ENCODE results near the gene TBC1D4. TPM values are rescaled to one million over a fixed set of nuclear protein-coding genes. Genes with fewer than 3 reads are reported as not detected.

TBC1D4 gene
- total RNA-seq, 4 donors from 2014 or later: 38.5 to 53.0 (median 44.1) TPM

GRCh38 chr13:75432811-75433244 lies 49.1 kb downstream of the TBC1D4 start:
- intact Hi-C loops (cut with DNase I; ENCODE audit: low total_unique reads): no loop called here
- no peak for DNase-seq (ENCODE audit: low spot score in 2 of 2)
- no peak for TF ChIP-seq CTCF (IDR thresholded peaks at IDR 0.05)
- no peak for TF ChIP-seq POLR2A (IDR thresholded peaks at IDR 0.05)
- no peak overlapping the region for H3K4me3 ChIP-seq (ENCODE audit: low read depth, poor library complexity, severe bottlenecking)
- WGBS, 2 donors: 54 to 55% methylated on average over 5 of the region's 5 CpGs

- 58 to 61% methylated on average over 2 of the region's 2 CpGs for WGBS, 2 donors
Measured at GRCh38 chr13:75432045-75432444, 49.9 kb downstream of the TBC1D4 start.

GRCh38 chr13:75430436-75431209 lies 51.3 kb downstream of the TBC1D4 start:
- intact Hi-C loops (cut with DNase I; ENCODE audit: low total_unique reads): no loop called here
- WGBS, 2 donors: 73 to 84% methylated on average over 8 of the region's 8 CpGs
- H3K4me3 ChIP-seq (ENCODE audit: low read depth, poor library complexity, severe bottlenecking): no peak overlapping the region
- no peak for DNase-seq (ENCODE audit: low spot score in 2 of 2)
- TF ChIP-seq CTCF (IDR thresholded peaks at IDR 0.05): no peak
- no peak for TF ChIP-seq POLR2A (IDR thresholded peaks at IDR 0.05)

More at GRCh38 chr13:75432045-75432444, 49.9 kb downstream of the TBC1D4 start:
- no peak for DNase-seq (ENCODE audit: low spot score in 2 of 2)
- TF ChIP-seq POLR2A (IDR thresholded peaks at IDR 0.05): no peak
- TF ChIP-seq CTCF (IDR thresholded peaks at IDR 0.05): no peak
- H3K4me3 ChIP-seq (ENCODE audit: low read depth, poor library complexity, severe bottlenecking): no peak overlapping the region
- intact Hi-C loops (cut with DNase I; ENCODE audit: low total_unique reads): no loop called here

GRCh38 chr13:75426421-75426820 lies 55.5 kb downstream of the TBC1D4 start:
- intact Hi-C loops (cut with DNase I; ENCODE audit: low total_unique reads): no loop called here
- DNase-seq (ENCODE audit: low spot score in 2 of 2): no peak
- TF ChIP-seq POLR2A (IDR thresholded peaks at IDR 0.05) (no peak), CTCF (IDR thresholded peaks at IDR 0.05) (no peak)
- H3K4me3 ChIP-seq (ENCODE audit: low read depth, poor library complexity, severe bottlenecking): no peak overlapping the region

- no peak for DNase-seq (ENCODE audit: low spot score in 2 of 2)
- WGBS, 2 donors: 94 to 96% methylated on average over 3 of the region's 3 CpGs
- intact Hi-C loops (cut with DNase I; ENCODE audit: low total_unique reads): no loop called here
- H3K4me3 ChIP-seq (ENCODE audit: low read depth, poor library complexity, severe bottlenecking): no peak overlapping the region
- no peak for TF ChIP-seq POLR2A (IDR thresholded peaks at IDR 0.05)
- TF ChIP-seq CTCF (IDR thresholded peaks at IDR 0.05): no peak
Measured at GRCh38 chr13:75425216-75426009, 56.6 kb downstream of the TBC1D4 start.
